ENCODE results near the gene UGCG. TPM values are rescaled to one million over a fixed set of nuclear protein-coding genes. Genes with fewer than 3 reads are reported as not detected.

The UGCG gene
- polyA plus RNA-seq, 2 of the 4 experiments (the other 2 are of a cell fraction), result 11.6 to 25.9 TPM

DNA sequence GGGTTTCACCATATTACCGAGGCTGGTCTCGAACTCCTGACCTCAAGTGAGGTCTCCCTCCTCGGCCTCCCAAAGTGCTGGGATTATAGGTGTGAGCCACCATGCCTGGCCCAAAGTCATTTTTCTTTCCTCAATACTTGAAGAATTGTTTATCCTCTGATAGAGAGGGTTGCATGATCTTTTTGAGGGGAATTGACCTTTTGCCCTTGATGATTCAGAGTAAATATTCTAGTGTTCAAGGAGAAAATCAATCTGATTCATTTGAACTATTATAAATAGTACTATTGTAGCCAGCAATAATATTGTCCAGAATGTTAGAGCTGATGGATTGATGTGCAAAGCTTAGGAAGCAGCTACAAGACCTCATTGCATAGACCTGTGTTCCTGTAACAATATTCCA, 47.1 kb downstream of the UGCG start:
- TF ChIP-seq KDM1A (IDR thresholded peaks at IDR 0.05; ENCODE audit: low read depth), result no peak
- no peak for TF ChIP-seq FOSL2 (IDR thresholded peaks at IDR 0.05)
- peak; percentile 30; the same call in 1 of the 2 replicates for TF ChIP-seq FOSL2 (CRISPR knock-in tag; IDR thresholded peaks at IDR 0.05)
- POLR2A ChIA-PET, result no interaction called here
- FAIRE-seq, result no peak
- no peaks in the 10 kb centered on the region for H3K9me3 ChIP-seq
- ATAC-seq, result peak in 1 of 2 experiments; percentile 30; a peak in 3 of 6 replicates
- H3K27ac ChIP-seq, result peak overlapping the region in 1 of 2 experiments; percentile 30; a peak in 3 of 6 replicates
- WGBS (ENCODE audit: missing lambda C conversion rate), result 88% methylated on average over 3 of the region's 3 CpGs
- no peak for DNase-seq (ENCODE audit: low read depth in 1 of 2, low spot score in 1 of 2)
- no peak overlapping the region for H3K4me3 ChIP-seq
- CTCF ChIA-PET, result interaction anchor here (0.7 to 2.1 kb wide), 6 partner anchors 9 to 131 kb away, joined by 3 to 7 read pairs (median 4); no protein-coding TSS in a partner anchor
- peaks cover 18% of the 10 kb centered on the region for H3K4me1 ChIP-seq
- H3K4me2 ChIP-seq, result peak overlapping the region; percentile 41

DNA sequence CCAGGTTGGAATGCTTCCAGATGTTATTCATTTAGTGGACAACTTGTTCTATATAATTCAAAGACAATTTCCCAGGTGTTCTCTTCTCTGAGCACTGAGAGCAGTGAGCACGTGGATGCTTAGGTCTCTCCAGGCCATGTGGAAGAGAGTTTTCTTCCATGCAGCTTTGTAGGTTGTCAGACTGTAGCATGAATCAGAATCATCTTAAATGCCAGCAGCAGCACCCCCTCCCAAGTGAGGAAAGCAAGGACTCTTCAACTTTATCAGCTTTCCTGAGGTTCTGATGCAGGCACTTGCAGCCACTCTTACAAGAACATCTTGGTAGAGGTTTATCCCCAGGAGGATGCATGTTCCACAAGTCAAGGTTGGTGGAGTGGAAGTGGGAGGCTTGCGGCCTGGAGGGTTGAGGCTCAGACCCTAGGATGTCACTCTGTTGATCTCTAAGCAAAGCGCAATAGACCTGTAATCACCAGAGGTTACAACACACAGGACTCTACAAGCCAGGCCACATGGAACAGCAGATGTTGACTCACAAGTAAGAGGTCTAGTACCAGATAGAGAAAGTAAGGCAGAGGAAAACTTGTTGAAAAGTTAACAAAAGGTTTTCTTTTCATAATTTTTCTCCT, 47.7 kb downstream of the UGCG start:
- TF ChIP-seq, protein P1, sequence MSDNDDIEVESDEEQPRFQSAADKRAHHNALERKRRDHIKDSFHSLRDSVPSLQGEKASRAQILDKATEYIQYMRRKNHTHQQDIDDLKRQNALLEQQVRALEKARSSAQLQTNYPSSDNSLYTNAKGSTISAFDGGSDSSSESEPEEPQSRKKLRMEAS (IDR thresholded peaks at IDR 0.05), result no peak
- TF ChIP-seq HMGXB4 (CRISPR knock-in tag; IDR thresholded peaks at IDR 0.05; ENCODE audit: borderline replicate concordance), result no peak
- no peak for TF ChIP-seq EP300 (IDR thresholded peaks at IDR 0.05)
- no peak for TF ChIP-seq TFCP2L1 (CRISPR knock-in tag; IDR thresholded peaks at IDR 0.05)
- TF ChIP-seq MYC (IDR thresholded peaks at IDR 0.05; ENCODE audit: borderline replicate concordance, low read length), result no peak
- TF ChIP-seq CHD4 (IDR thresholded peaks at IDR 0.05; ENCODE audit: borderline replicate concordance), result no peak
- no peak for TF ChIP-seq BCL3 (IDR thresholded peaks at IDR 0.05)
- no peak for TF ChIP-seq HDAC2 (IDR thresholded peaks at IDR 0.05)
- TF ChIP-seq CBX2 (IDR thresholded peaks at IDR 0.05; ENCODE audit: borderline replicate concordance, low read depth), result no peak
- TF ChIP-seq TP53 (CRISPR knock-in tag; IDR thresholded peaks at IDR 0.05), result no peak
- TF ChIP-seq FOSB (CRISPR knock-in tag; IDR thresholded peaks at IDR 0.05), result no peak
- no peak for TF ChIP-seq ZSCAN20 (CRISPR knock-in tag; IDR thresholded peaks at IDR 0.05)
- no peak for TF ChIP-seq KDM1A (IDR thresholded peaks at IDR 0.05; ENCODE audit: low read depth)
- no peak for TF ChIP-seq MAZ (IDR thresholded peaks at IDR 0.05; ENCODE audit: borderline replicate concordance, low read depth, low read length)
- TF ChIP-seq USF2 (IDR thresholded peaks at IDR 0.05), result no peak
- no peak for TF ChIP-seq JUNB (IDR thresholded peaks at IDR 0.05)
- no peak for TF ChIP-seq CEBPB (IDR thresholded peaks at IDR 0.05)
- TF ChIP-seq, protein P2, sequence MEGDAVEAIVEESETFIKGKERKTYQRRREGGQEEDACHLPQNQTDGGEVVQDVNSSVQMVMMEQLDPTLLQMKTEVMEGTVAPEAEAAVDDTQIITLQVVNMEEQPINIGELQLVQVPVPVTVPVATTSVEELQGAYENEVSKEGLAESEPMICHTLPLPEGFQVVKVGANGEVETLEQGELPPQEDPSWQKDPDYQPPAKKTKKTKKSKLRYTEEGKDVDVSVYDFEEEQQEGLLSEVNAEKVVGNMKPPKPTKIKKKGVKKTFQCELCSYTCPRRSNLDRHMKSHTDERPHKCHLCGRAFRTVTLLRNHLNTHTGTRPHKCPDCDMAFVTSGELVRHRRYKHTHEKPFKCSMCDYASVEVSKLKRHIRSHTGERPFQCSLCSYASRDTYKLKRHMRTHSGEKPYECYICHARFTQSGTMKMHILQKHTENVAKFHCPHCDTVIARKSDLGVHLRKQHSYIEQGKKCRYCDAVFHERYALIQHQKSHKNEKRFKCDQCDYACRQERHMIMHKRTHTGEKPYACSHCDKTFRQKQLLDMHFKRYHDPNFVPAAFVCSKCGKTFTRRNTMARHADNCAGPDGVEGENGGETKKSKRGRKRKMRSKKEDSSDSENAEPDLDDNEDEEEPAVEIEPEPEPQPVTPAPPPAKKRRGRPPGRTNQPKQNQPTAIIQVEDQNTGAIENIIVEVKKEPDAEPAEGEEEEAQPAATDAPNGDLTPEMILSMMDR (IDR thresholded peaks at IDR 0.05), result no peak
- TF ChIP-seq RCOR1 (IDR thresholded peaks at IDR 0.05; ENCODE audit: low read depth, low read length), result no peak
- TF ChIP-seq RFX5 (IDR thresholded peaks at IDR 0.05), result no peak
- Histone ChIP-seq H3K4me1 (peaks cover 18% of the 10 kb centered on the region), H3K27ac (peak overlapping the region; percentile 5 to 22; a peak in 5 of 6 replicates), H3K4me3 (no peak overlapping the region), H3K9me3 (no peaks in the 10 kb centered on the region), H3K4me2 (peak overlapping the region; percentile 41)
- CTCF ChIA-PET, result interaction anchor here (1.0 to 2.1 kb wide), 4 partner anchors 8 to 131 kb away, joined by 3 to 7 read pairs (median 4); no protein-coding TSS in a partner anchor
- FAIRE-seq (no peak), ATAC-seq (peak; percentile 48 to 69; a peak in 4 of 6 replicates), DNase-seq (ENCODE audit: low read depth in 1 of 2, low spot score in 1 of 2) (no peak)
- WGBS (ENCODE audit: missing lambda C conversion rate), result 81% methylated on average over 3 of the region's 3 CpGs
- POLR2A ChIA-PET, result no interaction called here
